CD4-positive, alpha-beta memory T cell (primary cell): ENCODE measurements around the gene DES. TPM values are rescaled to one million over a fixed set of nuclear protein-coding genes. Genes with fewer than 3 reads are reported as not detected.

ENCODE experiments used
- CTCF ChIA-PET: fragments of 350-600 bp; sonication (Branson Sonifier 250); formaldehyde crosslinking; loops from one replicate; lab custom pipeline; 2021; ENCODE audit warnings: inconsistent platforms; ENCODE audit not compliant: partially characterized antibody; lab: Charles Lee
- POLR2A ChIA-PET: fragments of 350-600 bp; sonication (Branson Sonifier 250); formaldehyde crosslinking; loops from one replicate; lab custom pipeline; 2021; ENCODE audit not compliant: partially characterized antibody; lab: Charles Lee
- DNase-seq, 5 donors: peaks; one replicate each; pipeline versions ENCODE4 v3.0.0 to v3.0.0-alpha.2; 2020 to 2022; ENCODE audit warnings: mixed read lengths in 1 of 5
- H3K27ac ChIP-seq: one replicate; pipeline ENCODE4 v1.7.0; 2013; ENCODE audit warnings: low read depth, low read length
- H3K27me3 ChIP-seq: 2 replicates; pipeline ENCODE4 v1.7.0; 2013; ENCODE audit warnings: mild to moderate bottlenecking, low read length, moderate library complexity; ENCODE audit not compliant: insufficient read depth
- H3K36me3 ChIP-seq: 2 replicates; pipeline ENCODE4 v1.7.0; 2013; ENCODE audit warnings: mild to moderate bottlenecking, low read length, moderate library complexity; ENCODE audit not compliant: insufficient read depth
- H3K4me1 ChIP-seq: 2 replicates; pipeline ENCODE4 v1.7.0; 2013; ENCODE audit warnings: mild to moderate bottlenecking, low read length, moderate library complexity; ENCODE audit not compliant: insufficient read depth
- H3K4me3 ChIP-seq, 2 donors: one replicate each; pipeline ENCODE4 v1.7.0; 2013; ENCODE audit warnings: low read length in 2 of 2, mild to moderate bottlenecking in 1 of 2
- H3K9me3 ChIP-seq, 2 donors: one replicate each; pipeline ENCODE4 v1.7.0; 2013; ENCODE audit warnings: low read length in 2 of 2, control low read depth in 1 of 2; ENCODE audit not compliant: control insufficient read depth in 1 of 2
- H3K27ac Mint-ChIP-seq, 7 donors: one replicate each; pipeline ENCODE4 v1.8.0; 2020 to 2021; ENCODE audit warnings: mixed read lengths in 7 of 7, mild to moderate bottlenecking in 6 of 7, inconsistent platforms in 3 of 7, moderate library complexity in 3 of 7
- H3K27me3 Mint-ChIP-seq, 2 donors: one replicate each; pipeline ENCODE4 v1.8.0; 2020 to 2021; ENCODE audit warnings: mixed read lengths in 2 of 2
- H3K36me3 Mint-ChIP-seq, 2 donors: one replicate each; pipeline ENCODE4 v1.8.0; 2020 to 2021; ENCODE audit warnings: mixed read lengths in 2 of 2, inconsistent platforms in 1 of 2, mild to moderate bottlenecking in 1 of 2
- H3K4me1 Mint-ChIP-seq, 4 donors: one replicate each; pipeline ENCODE4 v1.8.0; 2020 to 2021; ENCODE audit warnings: mixed read lengths in 4 of 4, mild to moderate bottlenecking in 1 of 4
- H3K4me3 Mint-ChIP-seq, 8 donors: one replicate each; pipeline ENCODE4 v1.8.0; 2020 to 2021; ENCODE audit warnings: mixed read lengths in 8 of 8, mild to moderate bottlenecking in 7 of 8, moderate library complexity in 6 of 8, inconsistent platforms in 3 of 8
- H3K9me3 Mint-ChIP-seq, 8 donors: one replicate each; pipeline ENCODE4 v1.8.0; 2020 to 2021; ENCODE audit warnings: mixed read lengths in 8 of 8, mild to moderate bottlenecking in 5 of 8, inconsistent platforms in 3 of 8, moderate library complexity in 1 of 8
- intact Hi-C: fragments of 100-400 bp; cut with micrococcal nuclease; formaldehyde crosslinking; loops from one replicate; pipeline ENCODE4 v1.15.1; 2023
- polyA plus RNA-seq, 2 donors: library from polyadenylated mRNA; unstranded; fragments of 300-500 nt; fragmentation: Illumina TruSeq; gene quantifications; one replicate each; pipeline ENCODE4 v1.2.3, GENCODE V29; 2021
- total RNA-seq, 2 experiments: library from RNA; stranded (reverse); gene quantifications; one replicate each; pipeline ENCODE4 v1.2.3, GENCODE V29; 2021

The DES gene
- total and polyA plus RNA-seq, 4 experiments from 2014 or later = not detected

- H3K27me3 ChIP-seq = peaks cover 10% of the 10 kb centered on the region
Measured at GRCh38 chr2:219437141-219437540, 19.0 kb downstream of the DES start.

GRCh38 chr2:219437690-219438206, 19.6 kb downstream of the DES start:
- H3K4me3 Mint-ChIP-seq = no peak overlapping the region
- peaks cover 10% of the 10 kb centered on the region for H3K27me3 ChIP-seq

More at GRCh38 chr2:219437141-219437540, 19.0 kb downstream of the DES start:
- H3K9me3 ChIP-seq = no peaks in the 10 kb centered on the region
- no peak overlapping the region for H3K4me3 ChIP-seq
- intact Hi-C loops = no loop called here
- peaks cover 4 to 15% (median 10%) of the 10 kb centered on the region in 4 donors for H3K4me1 Mint-ChIP-seq
- no peaks in the 10 kb centered on the region for H3K9me3 Mint-ChIP-seq
- H3K4me1 ChIP-seq = peaks cover 7% of the 10 kb centered on the region
- ChIA-PET CTCF (interaction anchor here (0.8 to 1.0 kb wide), 2 partner anchors 34 to 58 kb away, joined by 3 to 4 read pairs; no protein-coding TSS in a partner anchor), POLR2A (no interaction called here)
- H3K36me3 ChIP-seq = no peaks in the 10 kb centered on the region
- no peak for DNase-seq
- H3K27ac ChIP-seq = no peak overlapping the region
- H3K4me3 Mint-ChIP-seq = no peak overlapping the region
- H3K36me3 Mint-ChIP-seq = no peaks in the 10 kb centered on the region
- H3K27me3 Mint-ChIP-seq = peaks cover 6 to 20% of the 10 kb centered on the region in 2 donors
- no peak overlapping the region for H3K27ac Mint-ChIP-seq

GRCh38 chr2:219438453-219438852, 20.3 kb downstream of the DES start:
- no peak for DNase-seq
- Histone ChIP-seq H3K4me1 (peaks cover 7% of the 10 kb centered on the region), H3K27me3 (peaks cover 10% of the 10 kb centered on the region), H3K4me3 (no peak overlapping the region), H3K27ac (no peak overlapping the region), H3K36me3 (no peaks in the 10 kb centered on the region), H3K9me3 (no peaks in the 10 kb centered on the region)
- Mint-ChIP-seq H3K4me3 (no peak overlapping the region), H3K27me3 (peaks cover 6 to 21% of the 10 kb centered on the region in 2 donors), H3K9me3 (no peaks in the 10 kb centered on the region), H3K27ac (no peak overlapping the region), H3K36me3 (no peaks in the 10 kb centered on the region), H3K4me1 (peaks cover 6 to 24% (median 17%) of the 10 kb centered on the region in 4 donors)
- POLR2A ChIA-PET = no interaction called here
- CTCF ChIA-PET = interaction anchor here (0.9 kb wide), 1 partner anchor 23 kb away, joined by 3 read pairs; no protein-coding TSS in a partner anchor
- intact Hi-C loops = no loop called here

More at GRCh38 chr2:219437690-219438206, 19.6 kb downstream of the DES start:
- Mint-ChIP-seq H3K36me3 (no peaks in the 10 kb centered on the region), H3K4me1 (peaks cover 4 to 20% (median 13%) of the 10 kb centered on the region in 4 donors), H3K27me3 (peaks cover 6 to 23% of the 10 kb centered on the region in 2 donors), H3K27ac (no peak overlapping the region), H3K9me3 (no peaks in the 10 kb centered on the region)
- POLR2A ChIA-PET = no interaction called here
- DNase-seq = no peak
- H3K27ac ChIP-seq = no peak overlapping the region
- H3K4me1 ChIP-seq = peaks cover 7% of the 10 kb centered on the region
- CTCF ChIA-PET = no interaction called here
- no peaks in the 10 kb centered on the region for H3K9me3 ChIP-seq
- H3K4me3 ChIP-seq = no peak overlapping the region
- no peaks in the 10 kb centered on the region for H3K36me3 ChIP-seq
- intact Hi-C loops = no loop called here

- Mint-ChIP-seq H3K4me3 (no peak overlapping the region), H3K27ac (no peak overlapping the region), H3K9me3 (no peaks in the 10 kb centered on the region), H3K27me3 (peaks cover 2 to 18% of the 10 kb centered on the region in 2 donors), H3K36me3 (no peaks in the 10 kb centered on the region), H3K4me1 (peaks cover 6 to 24% (median 14%) of the 10 kb centered on the region in 4 donors)
- Histone ChIP-seq H3K9me3 (no peaks in the 10 kb centered on the region), H3K4me1 (peaks cover 7% of the 10 kb centered on the region), H3K27ac (no peak overlapping the region), H3K27me3 (peaks cover 10% of the 10 kb centered on the region), H3K36me3 (no peaks in the 10 kb centered on the region), H3K4me3 (no peak overlapping the region)
- POLR2A ChIA-PET = interaction anchor here (1.0 to 1.3 kb wide), 2 partner anchors 51 to 263 kb away, joined by 3 read pairs; partner anchors contain the start of gene CNPPD1
- intact Hi-C loops = no loop called here
- no peak for DNase-seq
- CTCF ChIA-PET = interaction anchor here (1.0 to 3.2 kb wide), 2 partner anchors 12 to 36 kb away, joined by 3 to 13 read pairs; no protein-coding TSS in a partner anchor
Measured at GRCh38 chr2:219439506-219439905, 21.3 kb downstream of the DES start.

- H3K4me1 ChIP-seq = peaks cover 7% of the 10 kb centered on the region
- no peak overlapping the region for H3K27ac ChIP-seq
- H3K27ac Mint-ChIP-seq = peak overlapping the region in 3 of 7 donors; percentile 6 to 57 (median 6)
- no peaks in the 10 kb centered on the region for H3K36me3 Mint-ChIP-seq
- peaks cover 3 to 20% of the 10 kb centered on the region in 2 donors for H3K27me3 Mint-ChIP-seq
- H3K9me3 Mint-ChIP-seq = no peaks in the 10 kb centered on the region
- intact Hi-C loops = no loop called here
- no peaks in the 10 kb centered on the region for H3K36me3 ChIP-seq
- no peaks in the 10 kb centered on the region for H3K9me3 ChIP-seq
- DNase-seq = no peak
- CTCF ChIA-PET = interaction anchor here (0.9 to 3.2 kb wide), 4 partner anchors 36 to 89 kb away, joined by 3 to 13 read pairs (median 4); no protein-coding TSS in a partner anchor
- H3K4me3 Mint-ChIP-seq = peak overlapping the region; percentile 70 to 89 (median 78)
- peaks cover 6% of the 10 kb centered on the region for H3K27me3 ChIP-seq
- H3K4me3 ChIP-seq = no peak overlapping the region
- POLR2A ChIA-PET = interaction anchor here (1.3 kb wide), 1 partner anchor 52 kb away, joined by 3 read pairs; no protein-coding TSS in a partner anchor
- peaks cover 6 to 20% (median 14%) of the 10 kb centered on the region in 4 donors for H3K4me1 Mint-ChIP-seq
Measured at GRCh38 chr2:219440388-219441256, 22.4 kb downstream of the DES start.

GRCh38 chr2:219441451-219442255, 23.5 kb downstream of the DES start:
- Histone ChIP-seq H3K27me3 (no peaks in the 10 kb centered on the region), H3K9me3 (no peaks in the 10 kb centered on the region), H3K4me1 (peaks cover 7% of the 10 kb centered on the region), H3K4me3 (peak overlapping the region in 1 of 2 donors; percentile 47), H3K27ac (no peak overlapping the region), H3K36me3 (no peaks in the 10 kb centered on the region)
- Mint-ChIP-seq H3K27ac (peak overlapping the region in 2 of 7 donors; percentile 17 to 75), H3K4me3 (peak overlapping the region; percentile 70 to 89 (median 78)), H3K4me1 (peaks cover 6 to 18% (median 14%) of the 10 kb centered on the region in 4 donors), H3K36me3 (no peaks in the 10 kb centered on the region), H3K9me3 (no peaks in the 10 kb centered on the region), H3K27me3 (peaks cover 3 to 16% of the 10 kb centered on the region in 2 donors)
- DNase-seq = peak; percentile 41 to 57 (median 44)
- ChIA-PET CTCF (interaction anchor here (1.0 to 3.2 kb wide), 4 partner anchors 10 to 77 kb away, joined by 3 to 13 read pairs (median 3); no protein-coding TSS in a partner anchor), POLR2A (interaction anchor here (0.9 kb wide), 1 partner anchor 25 kb away, joined by 3 read pairs; no protein-coding TSS in a partner anchor)
- intact Hi-C loops = no loop called here
